IMR-90 (cell line): ENCODE data around the gene ACE. TPM values are rescaled to one million over a fixed set of nuclear protein-coding genes. Genes with fewer than 3 reads are reported as not detected.
A peak's percentile ranks its signal among the peaks of the same experiment; 100 is the strongest.

ENCODE experiments used
- ATAC-seq: fragments of 200-7000 bp; cut with Tn5 transposase; 2 replicates; pipeline ENCODE4 v1.9.1; 2020; ENCODE audit warnings: low read depth, mild to moderate bottlenecking, moderate library complexity
- BruUV-seq: library from RNA; stranded (reverse); fragments of 400-500 nt; replicated peaks from 2 replicates; lab custom pipeline; 2021; lab: Mats Ljungman, UMichigan
- CTCF ChIA-PET: fragments of 300-600 bp; formaldehyde crosslinking; extraction: SDS; loops from one replicate; lab custom pipeline; 2021; ENCODE audit warnings: antibody characterized with exemption; lab: Yijun Ruan, JAX
- POLR2A ChIA-PET: fragments of 300-600 bp; sonication (Branson Sonifier 250); formaldehyde crosslinking; loops from one replicate; lab custom pipeline; 2022; ENCODE audit warnings: antibody characterized with exemption; ENCODE audit not compliant: unreplicated experiment; lab: Charles Lee
- DNase-seq: peaks from one replicate; pipeline ENCODE4 v3.0.0; 2013
- H2AFZ ChIP-seq: replicated peaks from 2 replicates; pipeline ENCODE3; 2013; ENCODE audit warnings: low read length, mild to moderate bottlenecking; ENCODE audit not compliant: poor library complexity
- H2AK5ac ChIP-seq: 2 replicates; pipeline ENCODE4 v1.6.1; 2013; ENCODE audit warnings: low read depth, low read length, inconsistent platforms
- H2AK9ac ChIP-seq: replicated peaks from 2 replicates; pipeline ENCODE3; 2013; ENCODE audit warnings: mild to moderate bottlenecking, low read depth, low read length, moderate library complexity; ENCODE audit not compliant: poor library complexity
- H2BK120ac ChIP-seq: 2 replicates; pipeline ENCODE4 v1.6.1; 2013; ENCODE audit warnings: low read depth, low read length, inconsistent platforms
- H2BK15ac ChIP-seq: 3 replicates; pipeline ENCODE4 v1.6.1; 2013; ENCODE audit warnings: low read depth, low read length, inconsistent platforms
- H2BK20ac ChIP-seq: 2 replicates; pipeline ENCODE4 v1.6.1; 2013; ENCODE audit warnings: low read depth, mild to moderate bottlenecking, inconsistent platforms, low read length, moderate library complexity
- H2BK5ac ChIP-seq: 2 replicates; pipeline ENCODE4 v1.6.1; 2013; ENCODE audit warnings: mild to moderate bottlenecking, low read depth, low read length, inconsistent platforms; ENCODE audit not compliant: poor library complexity, severe bottlenecking
- H3K14ac ChIP-seq: replicated peaks from 2 replicates; pipeline ENCODE4 v1.6.1; 2013; ENCODE audit warnings: low read depth, low read length, inconsistent platforms
- H3K18ac ChIP-seq: 2 replicates; pipeline ENCODE4 v1.6.1; 2013; ENCODE audit warnings: low read depth, low read length, control low read depth
- H3K23ac ChIP-seq: 2 replicates; pipeline ENCODE4 v1.6.1; 2013; ENCODE audit warnings: low read depth, low read length, inconsistent platforms
- H3K27ac ChIP-seq: 2 replicates; pipeline ENCODE4 v1.5.1; 2013; ENCODE audit warnings: mild to moderate bottlenecking, control low read depth, low read length; ENCODE audit not compliant: insufficient read depth
- H3K27me3 ChIP-seq: 2 replicates; pipeline ENCODE4 v1.6.1; 2013; ENCODE audit warnings: low read length; ENCODE audit not compliant: control insufficient read depth, insufficient read depth
- H3K36me3 ChIP-seq: 2 replicates; pipeline ENCODE4 v1.6.1; 2013; ENCODE audit warnings: low read length, mixed read lengths; ENCODE audit not compliant: control insufficient read depth, insufficient read depth
- H3K4ac ChIP-seq: 2 replicates; pipeline ENCODE4 v1.6.1; 2013; ENCODE audit warnings: low read depth, low read length, inconsistent platforms
- H3K4me1 ChIP-seq: 2 replicates; pipeline ENCODE4 v1.6.1; 2013; ENCODE audit warnings: low read length, mixed read lengths; ENCODE audit not compliant: control insufficient read depth, insufficient read depth
- H3K4me2 ChIP-seq: 2 replicates; pipeline ENCODE4 v1.6.1; 2013; ENCODE audit warnings: low read depth, mild to moderate bottlenecking, control low read depth, low read length, moderate library complexity
- H3K4me3 ChIP-seq: 2 replicates; pipeline ENCODE4 v1.5.1; 2013; ENCODE audit warnings: low read depth, mild to moderate bottlenecking, control low read depth, low read length, moderate library complexity; ENCODE audit not compliant: insufficient read depth
- H3K56ac ChIP-seq: 2 replicates; pipeline ENCODE4 v1.6.1; 2013; ENCODE audit warnings: low read length, inconsistent platforms; ENCODE audit not compliant: insufficient read depth; ENCODE audit errors: extremely low read depth
- H3K79me1 ChIP-seq, 2 experiments: 2 replicates each; pipeline ENCODE4 v1.6.1; 2013; ENCODE audit warnings: low read length in 2 of 2, inconsistent platforms in 1 of 2, low read depth in 1 of 2
- H3K9ac ChIP-seq: 2 replicates; pipeline ENCODE4 v1.6.1; 2013; ENCODE audit warnings: low read depth, low read length, control low read depth
- H3K9me1 ChIP-seq: 2 replicates; pipeline ENCODE4 v1.6.1; 2013; ENCODE audit warnings: low read length, inconsistent platforms; ENCODE audit not compliant: insufficient read depth
- H3K9me3 ChIP-seq: 2 replicates; pipeline ENCODE4 v1.6.1; 2013; ENCODE audit warnings: low read length; ENCODE audit not compliant: control insufficient read depth, insufficient read depth
- H4K20me1 ChIP-seq: 2 replicates; pipeline ENCODE4 v1.6.1; 2013; ENCODE audit warnings: low read length, inconsistent platforms; ENCODE audit not compliant: insufficient read depth
- H4K5ac ChIP-seq: 2 replicates; pipeline ENCODE4 v1.6.1; 2013; ENCODE audit warnings: mild to moderate bottlenecking, low read depth, low read length, control low read depth
- H4K8ac ChIP-seq, 2 experiments: 2 replicates each; pipeline ENCODE4 v1.6.1; 2013; ENCODE audit warnings: low read depth in 2 of 2, low read length in 2 of 2, control low read depth in 1 of 2, inconsistent platforms in 1 of 2
- H4K91ac ChIP-seq: 2 replicates; pipeline ENCODE4 v1.6.1; 2013; ENCODE audit warnings: low read depth, low read length, inconsistent platforms; ENCODE audit not compliant: insufficient read depth
- BHLHE40 ChIP-seq: fragments of 150-350 bp; IDR thresholded peaks from 2 replicates; pipeline ENCODE4 v1.6.1; 2016; ENCODE audit warnings: mild to moderate bottlenecking, low read depth, low read length
- CEBPB ChIP-seq: IDR thresholded peaks from 2 replicates; pipeline ENCODE4 v1.6.1; 2012; ENCODE audit warnings: low read depth, low read length, improper control_type of control experiment
- CHD1 ChIP-seq: IDR thresholded peaks from 2 replicates; pipeline ENCODE4 v1.6.1; 2012; ENCODE audit warnings: low read depth, low read length, improper control_type of control experiment
- FOS ChIP-seq: fragments of 150-350 bp; IDR thresholded peaks from 2 replicates; pipeline ENCODE4 v1.6.1; 2016; ENCODE audit warnings: low read depth, low read length
- MAZ ChIP-seq: IDR thresholded peaks from 2 replicates; pipeline ENCODE4 v1.6.1; 2012; ENCODE audit warnings: low read depth, mild to moderate bottlenecking, low read length, improper control_type of control experiment, moderate library complexity, borderline replicate concordance
- RAD21 ChIP-seq: IDR thresholded peaks from 2 replicates; pipeline ENCODE4 v1.6.1; 2012; ENCODE audit warnings: low read length, improper control_type of control experiment
- RCOR1 ChIP-seq: IDR thresholded peaks from 2 replicates; pipeline ENCODE4 v1.6.1; 2012; ENCODE audit warnings: mild to moderate bottlenecking, low read length, improper control_type of control experiment; ENCODE audit not compliant: insufficient replicate concordance
- RFX5 ChIP-seq: IDR thresholded peaks from 2 replicates; pipeline ENCODE4 v1.8.0; 2012; ENCODE audit warnings: low read depth, mild to moderate bottlenecking, low read length, moderate library complexity
- WGBS, 2 experiments: methylation state at CpG; one replicate each; pipeline versions ENCODE4 v1.1.5 to v1.1.7; 2013; ENCODE audit warnings: missing lambda C conversion rate in 2 of 2; ENCODE audit not compliant: insufficient read length in 1 of 2; ENCODE audit errors: extremely low coverage in 2 of 2; 5-methylcytosine and 5-hydroxymethylcytosine counted together
- dilution Hi-C: fragments of 300-500 bp; cut with HindIII; formaldehyde crosslinking; loops from one replicate; pipeline ENCODE4 v1.14.3; 2018; ENCODE audit warnings: low sequenced_read_pairs; ENCODE audit not compliant: unreplicated experiment
- in situ Hi-C: fragments of 300-500 bp; cut with MboI; formaldehyde crosslinking; loops from 3 replicates; pipeline ENCODE4 v1.14.3; 2019; ENCODE audit warnings: low sequenced_read_pairs, inconsistent platforms, mixed read lengths
- intact Hi-C: fragments of 100-400 bp; cut with micrococcal nuclease; formaldehyde crosslinking; loops from 2 replicates; pipeline ENCODE4 v1.10.0; 2022
- polyA plus RNA-seq, 3 experiments: library from polyadenylated mRNA; depleted of rRNA; stranded (reverse); fragments of >200 nt; gene quantifications; 2 replicates each; pipeline ENCODE4 v1.2.3, GENCODE V29; 2012; ENCODE audit warnings: low replicate concordance in 1 of 3
- total RNA-seq: library from RNA; depleted of rRNA; stranded (reverse); fragments of >200 nt; gene quantifications from 2 replicates; pipeline ENCODE4 v1.2.3, GENCODE V29; 2012

ACE gene
- total and polyA plus RNA-seq, 2 of the 4 experiments (the other 2 are of a cell fraction) = 1.4 to 5.8 TPM

DNA sequence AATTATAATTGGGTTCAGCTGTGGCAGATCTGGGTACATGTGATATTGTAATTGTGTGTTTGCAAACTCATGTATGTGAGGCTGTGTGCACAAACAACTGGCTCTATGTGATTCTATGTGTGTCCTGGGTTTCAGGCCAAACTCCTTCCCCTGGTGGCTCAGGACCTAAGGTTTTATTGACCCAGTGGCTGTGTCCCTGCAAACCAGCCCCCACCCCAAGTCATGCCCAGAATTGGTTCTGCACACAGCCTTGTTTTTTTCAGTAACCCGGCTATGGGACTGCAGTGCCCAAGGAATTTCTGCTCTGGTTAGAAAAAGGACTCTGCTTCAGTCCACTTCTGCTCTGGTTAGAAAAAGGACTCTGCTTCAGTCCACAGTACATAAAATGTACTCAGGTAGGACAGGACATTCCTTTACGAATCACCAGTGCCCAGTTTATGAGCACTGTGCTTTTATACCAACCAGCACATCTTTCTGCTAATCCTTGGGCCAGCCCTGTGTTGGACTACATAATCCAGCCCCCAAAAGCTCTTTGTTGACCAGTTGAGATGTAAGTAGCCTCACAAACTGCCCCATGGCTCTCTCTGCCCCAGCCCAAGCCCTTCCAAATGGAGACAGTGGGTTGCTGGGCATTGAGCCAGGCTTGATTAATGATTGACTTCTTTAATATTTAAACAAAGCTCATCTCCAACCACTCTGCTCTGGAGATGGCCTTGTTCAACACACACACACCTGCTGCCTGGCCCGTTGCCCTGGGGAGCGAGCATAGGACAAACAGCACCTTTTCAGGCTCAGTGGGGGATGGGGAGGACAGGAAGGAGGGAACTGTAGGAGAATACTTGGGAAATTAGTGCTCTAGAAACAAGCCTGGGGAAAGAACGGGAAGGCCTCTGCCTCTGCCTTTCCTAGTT, 43.4 kb downstream of the ACE start (continued):
- no peak for TF ChIP-seq RCOR1

DNA sequence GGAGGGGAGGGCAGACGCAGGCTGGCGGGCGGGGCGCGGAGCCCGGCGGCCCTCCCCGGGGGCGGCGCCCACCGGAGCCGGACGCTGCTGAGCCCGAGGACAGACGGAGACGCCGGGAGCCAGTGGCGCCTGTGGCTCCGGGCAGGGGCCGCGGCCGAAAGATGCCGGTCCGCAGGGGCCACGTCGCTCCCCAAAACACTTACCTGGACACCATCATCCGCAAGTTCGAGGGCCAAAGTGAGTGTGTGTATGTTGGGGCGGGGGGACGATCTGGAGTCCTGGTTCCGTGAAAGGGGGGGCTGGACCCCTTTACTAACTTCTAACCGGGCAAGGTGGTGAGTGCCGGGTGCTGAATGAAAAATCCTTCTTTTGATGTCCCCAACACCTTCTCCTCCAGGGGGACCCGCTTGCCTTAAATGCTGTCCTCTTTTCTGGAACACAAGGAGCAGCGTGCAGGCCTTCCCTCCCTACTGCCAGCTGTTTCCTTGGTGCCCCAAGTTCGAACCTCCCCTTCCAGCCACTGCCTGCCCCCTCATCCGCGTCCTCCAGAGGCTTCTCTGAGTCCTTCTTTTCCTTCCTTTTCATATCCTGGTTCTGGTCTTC, 46.5 kb downstream of the ACE start, which contains the start of gene KCNH6:
KCNH6 (plus strand) TSS at position 106 of the 603 bp plus-strand sequence; CDS start at position 162, 56 bp downstream.
- H2AFZ ChIP-seq = peak within 1 kb of the TSS; percentile 79
- H2BK20ac ChIP-seq = no peak within 1 kb of the TSS
- no peak for ATAC-seq
- H4K20me1 ChIP-seq = peaks cover 5% of the 10 kb centered on the region; the same call in 1 of the 2 replicates
- H3K9ac ChIP-seq = no peak within 1 kb of the TSS
- H3K27ac ChIP-seq = no peak within 1 kb of the TSS
- H3K4me2 ChIP-seq = peak within 1 kb of the TSS; percentile 76
- 5% methylated on average over 7 of the region's 38 CpGs; no CpG with 5 or more reads in 1 of the 2 experiments for WGBS, 2 experiments
- intact Hi-C loops = no loop called here
- 0 out of 2 replicates have a peak, but pooled peaks cover 4% of the 10 kb centered on the region for H3K9me1 ChIP-seq
- H2AK9ac ChIP-seq = no peak within 1 kb of the TSS
- H3K4me3 ChIP-seq = peak within 1 kb of the TSS; percentile 41; the same call in 1 of the 2 replicates
- no peak within 1 kb of the TSS for H2BK120ac ChIP-seq
- DNase-seq = no peak
- no peak within 1 kb of the TSS for H3K4ac ChIP-seq
- no TSS peak for BruUV-seq
- H2BK15ac ChIP-seq = no peak within 1 kb of the TSS
- CTCF ChIA-PET = no interaction called here
- 0 out of 2 replicates have a peak, but pooled peaks cover 1% of the 10 kb centered on the region for H3K4me1 ChIP-seq
- H3K56ac ChIP-seq = no peak within 1 kb of the TSS
- in situ Hi-C loops = no loop called here
- H3K9me3 ChIP-seq = no peaks in the 10 kb centered on the region
- no peak within 1 kb of the TSS for H2BK5ac ChIP-seq
- H4K91ac ChIP-seq = no peak within 1 kb of the TSS
- no peak within 1 kb of the TSS for H4K8ac ChIP-seq
- no peak for TF ChIP-seq RAD21
- no peak for TF ChIP-seq CHD1
- no peak for TF ChIP-seq FOS
- TF ChIP-seq CEBPB = no peak
- no peak for TF ChIP-seq RFX5
- no peak for TF ChIP-seq MAZ
- no peak for TF ChIP-seq BHLHE40
- dilution Hi-C loops = no loop called here
- no peak within 1 kb of the TSS for H4K5ac ChIP-seq
- H3K27me3 ChIP-seq = peaks cover 49% of the 10 kb centered on the region
- POLR2A ChIA-PET = no interaction called here
- no peak within 1 kb of the TSS for H3K14ac ChIP-seq
- no peak within 1 kb of the TSS for H3K18ac ChIP-seq
- H2AK5ac ChIP-seq = no peak within 1 kb of the TSS
- H3K23ac ChIP-seq = no peak within 1 kb of the TSS
- no peaks in the 10 kb centered on the region for H3K79me1 ChIP-seq
- no peaks in the 10 kb centered on the region for H3K36me3 ChIP-seq
